GM21381 (cell line): ENCODE measurements around the gene PSMA6.
"Not testable (repeated sequence)": the region's sequence is repeated elsewhere in the genome, so short reads cannot be mapped to it uniquely, and the experiment has no call there.

ENCODE experiments used
- ATAC-seq: cut with Tn5 transposase; IDR thresholded peaks from one replicate; pipeline ENCODE4 v1.9.1; 2021; ENCODE audit warnings: mild to moderate bottlenecking, moderate library complexity; ENCODE audit not compliant: unreplicated experiment

PSMA6 gene

GRCh38 chr14:35342489-35343010, 50.4 kb downstream of the PSMA6 start:
- ATAC-seq: no peak

DNA sequence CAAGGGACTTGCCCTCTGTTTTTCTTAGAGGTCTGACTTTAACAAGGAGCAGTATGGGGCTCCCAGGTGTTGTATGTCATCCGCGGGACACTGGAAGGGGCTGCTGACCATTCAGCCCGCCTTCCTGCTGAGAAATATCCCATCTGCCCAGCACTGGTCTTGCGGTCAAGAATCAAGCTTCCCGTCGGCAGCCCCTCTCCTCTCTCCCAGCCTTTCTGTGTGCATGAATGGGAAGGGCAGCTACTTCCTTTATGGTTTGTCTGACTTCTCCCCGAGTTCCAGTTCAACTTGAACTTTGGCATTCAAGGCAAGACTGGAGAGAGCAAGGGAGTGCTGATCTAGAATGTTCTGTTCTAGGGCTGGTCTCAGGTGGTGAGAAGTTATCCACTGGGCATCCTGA, 51.5 kb downstream of the PSMA6 start:
- ATAC-seq: no peak

GRCh38 chr14:35344107-35344807, 52.1 kb downstream of the PSMA6 start:
- no peak for ATAC-seq

DNA sequence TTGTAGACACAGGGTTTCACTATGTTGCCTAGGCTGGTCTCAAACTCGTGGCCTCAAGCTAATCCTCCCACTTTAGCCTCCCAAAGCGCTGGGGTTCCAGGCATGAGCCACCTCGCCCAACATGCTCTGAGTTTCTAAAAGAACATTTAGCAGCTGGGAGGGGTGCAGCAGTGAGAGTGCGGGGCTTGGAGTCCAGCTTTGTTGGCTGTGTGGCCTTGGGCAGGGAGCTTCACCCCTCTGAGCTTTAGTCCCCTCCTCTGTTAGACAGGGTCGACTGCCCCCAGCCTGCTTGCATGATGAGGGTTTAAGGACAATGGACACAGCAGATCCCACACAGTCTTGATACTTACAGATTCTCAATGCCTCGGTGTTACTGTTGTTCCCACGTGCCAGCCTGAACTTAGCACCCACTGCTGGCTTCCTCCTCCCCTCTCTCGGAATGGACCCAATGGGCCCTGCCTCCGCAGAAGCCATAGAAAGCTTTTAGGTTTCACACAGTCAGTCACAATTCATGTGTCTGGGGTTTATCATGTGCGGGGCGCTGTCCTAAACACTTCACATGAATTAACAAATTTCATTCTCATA, 54.6 kb downstream of the PSMA6 start:
- ATAC-seq: no peak

- no peak for ATAC-seq
These were observed 55.3 kb downstream of the PSMA6 start for GRCh38 chr14:35347323-35348043.

- not testable (repeated sequence) for ATAC-seq
These were observed 55.8 kb downstream of the PSMA6 start for GRCh38 chr14:35348044-35348380.

DNA sequence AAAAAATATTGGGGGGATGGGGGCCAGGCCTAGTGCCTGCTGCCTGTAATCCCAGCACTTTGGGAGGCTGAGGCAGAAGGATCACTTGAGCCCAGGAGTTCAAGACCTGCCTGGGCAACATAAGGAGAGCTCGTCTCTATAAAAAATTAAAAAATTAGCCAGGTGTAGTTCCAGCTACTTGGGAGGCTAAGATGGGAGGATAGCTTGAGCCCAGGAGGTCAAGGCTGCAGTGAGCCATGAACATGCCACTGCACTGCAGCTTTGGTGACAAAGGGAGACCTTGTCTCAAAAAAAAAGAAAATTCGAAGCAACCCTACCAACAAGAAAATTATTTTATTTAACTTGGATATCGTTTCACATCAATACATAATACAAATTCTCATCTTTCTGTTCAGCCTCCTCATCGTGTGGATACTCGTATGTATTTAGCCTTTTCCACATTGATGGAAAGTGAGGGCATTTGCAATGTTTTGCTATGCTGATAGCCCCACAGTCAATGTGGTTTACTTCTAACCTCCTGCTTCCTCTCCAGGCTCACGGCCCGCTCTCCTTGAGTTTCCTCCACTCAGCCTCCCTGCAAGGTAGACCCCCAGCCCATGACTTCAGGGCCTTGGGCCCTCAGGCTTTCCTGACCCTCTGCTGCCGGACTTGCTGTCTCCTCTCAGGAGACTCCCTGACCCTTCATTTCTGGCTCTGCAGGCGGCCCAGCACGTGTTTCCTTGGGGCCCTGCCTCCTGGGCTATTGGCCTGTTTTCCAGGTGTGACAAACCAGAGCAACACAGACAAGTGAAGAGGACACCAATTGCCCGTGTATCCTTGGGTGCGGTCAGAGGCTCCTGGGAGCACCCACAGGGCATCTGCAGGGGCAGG, 57.5 kb downstream of the PSMA6 start:
- ATAC-seq: no peak

- no peak for ATAC-seq
These were observed 59.3 kb downstream of the PSMA6 start for GRCh38 chr14:35351497-35351896.

DNA sequence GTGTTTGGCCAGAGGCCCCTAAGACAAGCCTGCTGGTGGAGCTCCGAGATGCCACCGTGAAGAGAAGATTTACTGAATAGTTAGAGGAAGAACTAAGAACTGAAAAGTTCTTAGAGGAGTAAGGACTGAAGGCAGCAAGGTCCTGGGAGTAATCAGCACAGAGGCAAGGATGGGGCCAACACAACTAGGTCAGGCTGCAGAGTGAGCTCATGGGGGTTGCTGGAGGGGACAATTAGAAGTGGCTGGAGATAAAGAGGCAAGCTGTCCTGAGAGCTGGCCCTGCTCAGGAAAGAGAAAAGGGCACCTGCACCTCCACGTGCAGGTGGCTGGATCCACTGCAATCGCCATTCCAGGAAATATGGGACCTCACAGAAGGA, 59.7 kb downstream of the PSMA6 start:
- ATAC-seq: no peak

DNA sequence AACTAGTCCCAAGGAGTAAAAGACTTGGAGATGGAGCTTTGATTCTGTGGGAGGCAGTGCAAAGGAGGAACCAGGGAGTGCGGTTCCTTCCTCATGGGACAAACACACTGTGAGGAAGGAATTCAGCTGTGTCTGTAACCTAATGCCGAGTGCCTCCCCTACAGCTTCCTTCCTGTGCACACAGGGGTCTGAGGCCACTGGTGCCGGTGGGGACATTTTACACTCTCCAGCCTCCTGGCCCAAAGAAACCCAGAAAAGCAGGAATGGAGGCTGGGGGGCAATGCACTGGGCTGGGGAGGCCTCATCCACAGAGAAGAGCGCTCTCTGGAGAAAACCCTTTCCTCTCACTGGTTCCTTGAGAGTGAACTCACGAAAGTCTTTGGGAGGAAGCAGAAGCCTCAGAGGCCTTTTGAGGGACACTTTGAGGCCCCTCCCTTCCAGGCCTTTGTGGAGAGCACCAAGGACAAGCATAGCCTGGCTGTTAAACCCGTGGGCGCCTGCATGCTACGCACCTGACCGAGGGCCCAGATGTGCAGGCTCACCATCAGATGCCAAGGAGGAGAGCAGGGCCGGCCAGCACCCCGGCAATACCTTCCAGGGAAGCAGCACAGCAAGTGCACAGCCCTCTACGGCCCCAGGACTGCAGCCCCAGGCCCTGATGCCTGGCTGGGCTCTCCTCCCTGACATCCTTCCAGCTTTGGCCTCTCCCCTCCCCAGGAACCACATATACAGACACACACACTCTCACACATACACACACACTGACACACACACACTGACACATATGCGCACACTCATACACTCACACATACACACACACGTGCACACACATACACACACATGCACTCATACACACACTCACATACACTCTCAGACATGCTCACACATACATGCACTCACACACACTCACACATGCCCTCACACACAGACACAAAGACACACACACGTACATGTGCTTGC, 60.4 kb downstream of the PSMA6 start:
- ATAC-seq: no peak

GRCh38 chr14:35353409-35354172, 61.4 kb downstream of the PSMA6 start:
- ATAC-seq: no peak

DNA sequence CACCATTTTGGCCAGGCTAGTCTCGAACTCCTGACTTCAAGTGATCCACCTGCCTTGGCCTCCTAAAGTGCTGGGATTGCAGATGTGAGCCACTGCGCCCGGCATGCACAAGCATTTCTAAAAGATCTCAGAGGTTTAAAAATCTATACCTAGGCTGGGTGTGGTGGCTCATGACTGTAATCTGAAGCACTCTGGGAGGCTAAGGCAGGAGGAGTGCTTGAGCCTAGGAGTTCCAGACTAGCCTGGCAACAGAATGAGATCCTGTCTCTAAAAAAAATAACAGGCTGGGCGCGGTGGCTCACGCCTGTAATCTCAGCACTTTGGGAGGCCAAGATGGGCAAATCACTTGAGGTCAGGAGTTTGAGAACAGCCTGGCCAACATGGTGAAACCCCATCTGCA, 63.1 kb downstream of the PSMA6 start:
- not testable (repeated sequence) for ATAC-seq

DNA sequence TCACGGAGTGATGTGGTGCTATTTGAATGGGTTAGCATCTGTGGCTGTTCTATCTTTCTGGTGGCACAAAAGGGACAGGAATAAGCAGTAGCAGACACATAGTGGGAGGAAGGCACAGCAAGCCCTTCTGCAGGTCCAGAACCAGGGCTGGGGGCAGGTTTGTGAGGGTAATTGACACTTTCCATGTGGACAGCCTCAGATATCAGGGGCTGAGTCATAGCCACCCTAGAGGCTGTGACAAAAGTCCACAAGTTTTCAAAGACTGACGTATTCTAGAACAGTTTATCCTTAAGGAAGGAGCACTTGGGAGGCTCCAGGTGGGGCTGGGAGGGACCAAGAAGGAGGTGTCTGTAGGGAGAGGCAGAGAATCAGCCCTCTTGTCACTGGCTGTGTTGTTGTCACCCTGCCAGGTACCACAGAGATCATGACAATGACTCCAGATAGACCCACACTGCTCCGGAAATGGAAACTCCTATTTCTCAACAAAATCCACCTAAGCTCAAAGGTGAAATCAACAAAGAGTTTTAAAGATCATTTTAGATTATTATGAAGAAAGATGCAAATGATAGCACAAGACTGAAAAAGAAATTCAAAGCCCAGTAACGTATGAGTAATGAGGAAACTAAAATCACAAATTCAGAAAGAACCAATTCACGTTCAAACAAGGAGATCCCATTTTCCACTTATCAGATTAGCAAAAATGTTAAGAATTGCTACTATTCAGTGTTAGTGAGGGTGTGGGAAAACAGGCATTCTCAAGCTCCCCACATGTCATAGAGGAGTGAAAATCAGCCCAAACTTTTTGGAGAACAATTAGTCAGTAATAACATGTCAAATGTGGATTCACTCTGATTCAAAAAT, 64.0 kb downstream of the PSMA6 start:
- no peak for ATAC-seq

GRCh38 chr14:35359655-35360054, 67.5 kb downstream of the PSMA6 start:
- not testable (repeated sequence) for ATAC-seq

- no peak for ATAC-seq
These were observed 68.9 kb downstream of the PSMA6 start for GRCh38 chr14:35361141-35361480.

DNA sequence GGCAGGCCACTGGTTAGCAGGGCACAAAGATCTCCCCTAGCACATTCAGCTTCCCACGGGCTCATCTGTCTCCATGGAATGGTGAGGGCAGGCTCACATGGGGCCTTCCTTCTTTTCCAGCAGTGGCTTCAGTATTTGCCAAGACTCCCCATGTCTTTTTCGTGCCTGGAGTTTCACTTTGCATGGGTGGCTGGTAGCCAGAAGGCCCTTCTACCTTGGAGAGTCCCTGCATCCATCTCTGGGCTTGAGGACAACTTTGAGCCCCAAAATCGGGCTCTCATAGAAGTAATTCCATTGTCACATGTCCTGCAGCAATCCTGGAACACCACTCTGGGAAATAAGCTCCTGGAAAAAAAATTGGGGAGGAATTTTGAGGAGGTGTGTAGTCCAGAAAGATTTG, 70.3 kb downstream of the PSMA6 start:
- ATAC-seq: no peak

GRCh38 chr14:35362911-35363374, 70.8 kb downstream of the PSMA6 start:
- no peak for ATAC-seq
